Gastroesophageal sphincter (tissue), 3 donors: Measurements from ENCODE around the gene TRIM2.

Experiments used
- CTCF ChIP-seq, 4 experiments: fragments of 200-600 bp in 2 of 4; fragments of 450-650 bp in 2 of 4; sonication (generic) in 1 of 4; IDR thresholded peaks; one replicate each; pipeline ENCODE4 v1.5.1; 2017 to 2019; ENCODE audit warnings: antibody characterized with exemption in 4 of 4, mild to moderate bottlenecking in 2 of 4, moderate library complexity in 2 of 4
- POLR2AphosphoS5 ChIP-seq: sonication (generic); formaldehyde crosslinking; IDR thresholded peaks from one replicate; pipeline ENCODE4 v1.6.1; 2017; ENCODE audit warnings: antibody characterized with exemption

- no peak for TF ChIP-seq CTCF (IDR thresholded peaks at IDR 0.05)
- TF ChIP-seq POLR2AphosphoS5, result no peak
Observed at GRCh38 chr4:153276971-153277370, 72.7 kb downstream of the TRIM2 start.
